Endothelial cell (in vitro differentiated cells): Measurements from ENCODE around the gene SEPTIN8. TPM values are rescaled to one million over a fixed set of nuclear protein-coding genes. Genes with fewer than 3 reads are reported as not detected.

Source experiments
- DNase-seq: peaks from one replicate; pipeline ENCODE4 v3.0.0; 2021; ENCODE audit warnings: low spot score
- H3K27ac Mint-ChIP-seq: one replicate; pipeline ENCODE4 v1.8.0; 2021; ENCODE audit warnings: mixed read lengths, inconsistent platforms; ENCODE audit not compliant: unreplicated experiment
- H3K27me3 Mint-ChIP-seq: one replicate; pipeline ENCODE4 v1.8.0; 2021; ENCODE audit warnings: mild to moderate bottlenecking, moderate library complexity, mixed read lengths, inconsistent platforms; ENCODE audit not compliant: unreplicated experiment
- H3K36me3 Mint-ChIP-seq: one replicate; pipeline ENCODE4 v1.8.0; 2021; ENCODE audit warnings: mild to moderate bottlenecking, low read depth, mixed read lengths, inconsistent platforms; ENCODE audit not compliant: unreplicated experiment
- H3K4me1 Mint-ChIP-seq: one replicate; pipeline ENCODE4 v1.8.0; 2021; ENCODE audit warnings: mild to moderate bottlenecking, mixed read lengths, inconsistent platforms; ENCODE audit not compliant: unreplicated experiment
- H3K4me3 Mint-ChIP-seq: one replicate; pipeline ENCODE4 v1.8.0; 2021; ENCODE audit warnings: mild to moderate bottlenecking, mixed read lengths, inconsistent platforms; ENCODE audit not compliant: unreplicated experiment
- H3K9me3 Mint-ChIP-seq: one replicate; pipeline ENCODE4 v1.8.0; 2021; ENCODE audit warnings: mixed read lengths, inconsistent platforms; ENCODE audit not compliant: unreplicated experiment
- total RNA-seq: library from RNA; stranded (reverse); fragmentation: NEBNext Ultra II Directional; extraction: Animal tissue kit (Norgen Biotek cat#: 25700); gene quantifications from one replicate; pipeline ENCODE4 v1.2.1, GENCODE V29; 2021; ENCODE audit not compliant: unreplicated experiment
- TF ChIP-seq, protein P1 (sequence below): fragments of 200-600 bp; sonication (generic); IDR thresholded peaks from one replicate; pipeline ENCODE4 v1.5.0; 2021; ENCODE audit warnings: antibody characterized with exemption; ENCODE audit not compliant: unreplicated experiment

Gene SEPTIN8
- total RNA-seq, 1 donor from 2014 or later, result 22.8 TPM

DNA sequence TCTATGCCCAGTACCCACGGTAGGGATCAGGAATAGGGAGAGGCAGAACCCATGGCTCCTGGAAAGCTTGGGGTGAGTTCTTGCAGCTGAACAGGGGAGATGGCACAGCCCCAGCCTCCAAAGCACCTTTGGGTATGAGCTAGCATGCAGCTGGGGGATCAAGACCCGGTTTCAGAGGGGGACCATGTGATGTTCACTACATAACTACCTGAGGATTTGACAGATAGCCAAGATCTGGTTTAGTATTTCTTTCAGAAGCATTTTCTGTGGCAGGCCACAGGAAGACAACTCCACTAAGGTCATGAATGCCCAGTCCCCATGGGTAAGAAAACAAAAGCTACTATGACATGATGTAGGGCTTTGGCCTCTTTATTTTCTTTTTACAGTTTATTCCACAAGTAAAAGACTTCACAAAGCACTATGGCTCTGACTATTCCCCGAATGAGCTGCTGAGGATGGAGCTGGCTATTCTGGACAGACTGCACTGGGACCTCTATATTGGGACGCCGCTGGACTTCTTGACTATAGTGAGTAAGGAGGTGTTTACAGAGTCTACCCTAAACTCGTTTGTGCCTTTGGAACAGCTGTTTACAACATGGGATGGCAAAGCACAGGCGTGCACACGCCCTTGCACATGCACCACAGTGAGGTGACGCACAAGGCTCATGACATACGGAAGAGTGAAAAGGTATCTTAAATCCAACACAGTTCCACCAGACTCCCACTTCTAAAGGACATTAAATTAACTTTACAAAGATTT lies 26.4 kb downstream of the SEPTIN8 start:
- peaks cover 11% of the 10 kb centered on the region for H3K27me3 Mint-ChIP-seq
- no peaks in the 10 kb centered on the region for H3K9me3 Mint-ChIP-seq
- TF ChIP-seq, protein P1, sequence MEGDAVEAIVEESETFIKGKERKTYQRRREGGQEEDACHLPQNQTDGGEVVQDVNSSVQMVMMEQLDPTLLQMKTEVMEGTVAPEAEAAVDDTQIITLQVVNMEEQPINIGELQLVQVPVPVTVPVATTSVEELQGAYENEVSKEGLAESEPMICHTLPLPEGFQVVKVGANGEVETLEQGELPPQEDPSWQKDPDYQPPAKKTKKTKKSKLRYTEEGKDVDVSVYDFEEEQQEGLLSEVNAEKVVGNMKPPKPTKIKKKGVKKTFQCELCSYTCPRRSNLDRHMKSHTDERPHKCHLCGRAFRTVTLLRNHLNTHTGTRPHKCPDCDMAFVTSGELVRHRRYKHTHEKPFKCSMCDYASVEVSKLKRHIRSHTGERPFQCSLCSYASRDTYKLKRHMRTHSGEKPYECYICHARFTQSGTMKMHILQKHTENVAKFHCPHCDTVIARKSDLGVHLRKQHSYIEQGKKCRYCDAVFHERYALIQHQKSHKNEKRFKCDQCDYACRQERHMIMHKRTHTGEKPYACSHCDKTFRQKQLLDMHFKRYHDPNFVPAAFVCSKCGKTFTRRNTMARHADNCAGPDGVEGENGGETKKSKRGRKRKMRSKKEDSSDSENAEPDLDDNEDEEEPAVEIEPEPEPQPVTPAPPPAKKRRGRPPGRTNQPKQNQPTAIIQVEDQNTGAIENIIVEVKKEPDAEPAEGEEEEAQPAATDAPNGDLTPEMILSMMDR, result no peak
- no peak overlapping the region for H3K4me3 Mint-ChIP-seq
- H3K36me3 Mint-ChIP-seq, result no peaks in the 10 kb centered on the region
- no peak for DNase-seq
- peaks cover 2% of the 10 kb centered on the region for H3K4me1 Mint-ChIP-seq
- no peak overlapping the region for H3K27ac Mint-ChIP-seq

DNA sequence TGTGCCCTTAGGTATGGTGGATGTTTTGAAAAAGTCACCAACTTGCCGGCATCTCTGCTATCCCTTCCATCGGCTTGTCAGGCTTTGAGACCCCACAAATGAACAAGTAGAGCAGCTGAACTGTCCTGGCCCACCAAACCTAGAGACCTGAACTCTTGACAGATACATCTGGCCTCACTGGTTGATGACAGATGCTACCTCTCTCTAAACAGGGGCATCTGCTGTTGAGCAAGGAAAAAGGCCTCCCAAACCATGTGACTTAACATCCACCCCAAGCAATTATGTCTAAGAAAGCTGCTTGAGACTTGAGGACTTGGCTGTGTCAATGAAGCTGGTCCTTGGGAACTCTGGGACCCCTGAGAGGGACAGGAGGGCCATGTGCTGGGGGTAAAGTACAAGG lies 27.5 kb downstream of the SEPTIN8 start:
- no peak overlapping the region for H3K27ac Mint-ChIP-seq
- no peaks in the 10 kb centered on the region for H3K36me3 Mint-ChIP-seq
- peaks cover 14% of the 10 kb centered on the region for H3K27me3 Mint-ChIP-seq
- no peaks in the 10 kb centered on the region for H3K4me1 Mint-ChIP-seq
- DNase-seq, result no peak
- TF ChIP-seq, protein P1, result no peak
- H3K9me3 Mint-ChIP-seq, result no peaks in the 10 kb centered on the region
- H3K4me3 Mint-ChIP-seq, result no peak overlapping the region

DNA sequence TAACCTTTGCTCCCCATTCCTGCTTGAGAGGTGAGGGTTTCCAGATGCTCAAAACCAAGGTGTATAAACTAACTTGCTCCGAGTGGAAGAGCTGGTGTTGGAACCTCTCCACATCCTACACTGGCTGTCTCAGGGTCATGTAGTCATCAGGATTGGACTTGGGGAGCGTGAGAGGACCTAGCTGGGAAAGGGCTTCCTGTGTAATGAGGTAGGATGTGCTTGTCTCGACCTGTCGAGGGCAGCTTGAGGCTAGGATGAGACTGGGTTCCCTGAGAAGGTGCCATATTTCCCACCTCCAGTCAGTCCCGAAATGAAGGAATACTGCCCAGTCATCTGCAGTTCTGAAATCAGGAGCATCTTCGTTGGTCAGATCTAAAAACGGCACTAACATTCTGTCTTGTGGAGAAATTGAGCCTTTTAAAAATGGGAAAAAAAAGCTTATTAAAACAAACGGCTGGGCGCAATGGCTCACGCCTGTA lies 28.5 kb downstream of the SEPTIN8 start:
- TF ChIP-seq, protein P1, result no peak
- Mint-ChIP-seq H3K4me3 (no peak overlapping the region), H3K27ac (no peak overlapping the region), H3K9me3 (no peaks in the 10 kb centered on the region), H3K4me1 (no peaks in the 10 kb centered on the region), H3K27me3 (peaks cover 14% of the 10 kb centered on the region), H3K36me3 (no peaks in the 10 kb centered on the region)
- DNase-seq, result no peak

DNA sequence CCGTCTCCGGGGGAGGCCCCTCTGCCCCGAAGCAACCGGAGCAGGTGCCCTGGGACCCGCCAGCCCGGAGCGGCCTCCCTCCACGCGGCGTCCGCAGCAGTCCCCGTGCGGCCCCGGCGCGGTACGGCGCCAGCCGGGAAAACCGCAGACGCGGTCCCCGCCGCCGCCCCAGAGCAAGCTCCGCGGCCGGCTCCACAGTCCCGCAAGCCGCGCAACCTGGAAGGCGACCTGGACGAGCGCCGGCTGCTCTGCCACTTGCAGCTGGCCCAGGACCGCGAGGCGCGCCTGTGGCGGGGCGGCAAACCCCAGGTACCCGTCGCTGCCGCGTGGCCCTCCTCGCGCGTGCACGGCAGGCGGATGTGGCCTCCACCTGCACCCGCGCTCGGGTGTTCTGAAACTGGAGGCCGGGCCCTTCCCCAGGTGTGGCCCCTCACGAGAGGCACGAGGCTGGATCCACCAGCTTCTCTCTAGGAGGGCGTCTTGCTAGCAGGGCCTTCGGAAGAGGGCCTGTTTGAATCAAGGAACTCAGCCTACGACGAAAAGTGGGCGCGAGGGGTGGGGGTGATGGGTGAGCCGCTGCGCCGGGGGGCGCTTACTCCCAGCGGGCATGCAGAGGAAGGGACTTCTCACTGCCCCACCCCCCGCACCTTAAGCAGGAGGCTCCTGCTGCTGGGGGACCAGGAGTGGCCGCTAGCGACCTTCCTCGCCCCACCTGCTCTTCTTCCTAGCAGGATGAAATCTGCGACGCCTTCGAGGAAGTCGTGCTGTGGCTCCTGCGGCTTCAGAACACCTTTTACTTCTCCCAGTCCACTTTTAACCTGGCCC lies 29.2 kb downstream of the SEPTIN8 start:
- Mint-ChIP-seq H3K27me3 (peaks cover 14% of the 10 kb centered on the region), H3K4me3 (no peak overlapping the region), H3K4me1 (no peaks in the 10 kb centered on the region), H3K36me3 (no peaks in the 10 kb centered on the region), H3K9me3 (no peaks in the 10 kb centered on the region), H3K27ac (no peak overlapping the region)
- peak; percentile 24 for DNase-seq
- TF ChIP-seq, protein P1, result no peak
